ENCODE results near the gene ADGRF1. TPM values are rescaled to one million over a fixed set of nuclear protein-coding genes. Genes with fewer than 3 reads are reported as not detected.

ADGRF1 gene
- polyA plus RNA-seq, 4 donors = 0.13 to 1.7 (median 1.3) TPM

- H3K27me3 ChIP-seq (ENCODE audit: control insufficient read depth in 3 of 3, insufficient read depth in 3 of 3, low read length in 3 of 3) = no peaks in the 10 kb centered on the region
- no peak overlapping the region for H3K27ac ChIP-seq (ENCODE audit: low read depth in 1 of 3, low read length in 2 of 3)
- H3K4me1 ChIP-seq (ENCODE audit: control insufficient read depth in 3 of 3, insufficient read depth in 2 of 3, low read depth in 1 of 3, low read length in 2 of 3) = no peaks in the 10 kb centered on the region
- DNase-seq (no peak), FAIRE-seq (no peak)
- no peaks in the 10 kb centered on the region for H3K36me3 ChIP-seq (ENCODE audit: control insufficient read depth in 3 of 3, insufficient read depth in 2 of 3, low read depth in 1 of 3, low read length in 3 of 3)
- no peaks in the 10 kb centered on the region for H3K9me3 ChIP-seq (ENCODE audit: control insufficient read depth in 2 of 2, insufficient read depth in 1 of 2, low read depth in 1 of 2, low read length in 1 of 2)
- WGBS, 3 donors = 94 to 96% (median 96%) methylated on average over 6 of the region's 6 CpGs
- H3K4me3 ChIP-seq (ENCODE audit: low read depth in 1 of 3, low read length in 3 of 3) = no peak overlapping the region
Observed at GRCh38 chr6:46956409-46956808, 85.7 kb downstream of the ADGRF1 start.

GRCh38 chr6:46954837-46955451 lies 87.2 kb downstream of the ADGRF1 start:
- Histone ChIP-seq H3K36me3 (ENCODE audit: control insufficient read depth in 3 of 3, insufficient read depth in 2 of 3, low read depth in 1 of 3, low read length in 3 of 3) (no peaks in the 10 kb centered on the region), H3K27ac (ENCODE audit: low read depth in 1 of 3, low read length in 2 of 3) (no peak overlapping the region), H3K4me1 (ENCODE audit: control insufficient read depth in 3 of 3, insufficient read depth in 2 of 3, low read depth in 1 of 3, low read length in 2 of 3) (no peaks in the 10 kb centered on the region), H3K27me3 (ENCODE audit: control insufficient read depth in 3 of 3, insufficient read depth in 3 of 3, low read length in 3 of 3) (no peaks in the 10 kb centered on the region), H3K9me3 (ENCODE audit: control insufficient read depth in 2 of 2, insufficient read depth in 1 of 2, low read depth in 1 of 2, low read length in 1 of 2) (no peaks in the 10 kb centered on the region), H3K4me3 (ENCODE audit: low read depth in 1 of 3, low read length in 3 of 3) (no peak overlapping the region)
- DNase-seq = no peak
- no peak for FAIRE-seq
- 43 to 56% (median 52%) methylated on average over 4 of the region's 4 CpGs for WGBS, 3 donors

- Histone ChIP-seq H3K4me1 (ENCODE audit: control insufficient read depth in 3 of 3, insufficient read depth in 2 of 3, low read depth in 1 of 3, low read length in 2 of 3) (no peaks in the 10 kb centered on the region), H3K4me3 (ENCODE audit: low read depth in 1 of 3, low read length in 3 of 3) (no peak overlapping the region), H3K27me3 (ENCODE audit: control insufficient read depth in 3 of 3, insufficient read depth in 3 of 3, low read length in 3 of 3) (no peaks in the 10 kb centered on the region), H3K9me3 (ENCODE audit: control insufficient read depth in 2 of 2, insufficient read depth in 1 of 2, low read depth in 1 of 2, low read length in 1 of 2) (no peaks in the 10 kb centered on the region), H3K36me3 (ENCODE audit: control insufficient read depth in 3 of 3, insufficient read depth in 2 of 3, low read depth in 1 of 3, low read length in 3 of 3) (no peaks in the 10 kb centered on the region), H3K27ac (ENCODE audit: low read depth in 1 of 3, low read length in 2 of 3) (no peak overlapping the region)
- no peak for DNase-seq
- FAIRE-seq = no peak
- WGBS, 3 donors = 74 to 85% (median 77%) methylated on average over 4 of the region's 4 CpGs
Observed at GRCh38 chr6:46953921-46954320, 88.2 kb downstream of the ADGRF1 start.

- Histone ChIP-seq H3K36me3 (ENCODE audit: control insufficient read depth in 3 of 3, insufficient read depth in 2 of 3, low read depth in 1 of 3, low read length in 3 of 3) (no peaks in the 10 kb centered on the region), H3K27ac (ENCODE audit: low read depth in 1 of 3, low read length in 2 of 3) (peak overlapping the region in 1 of 3 donors; percentile 47), H3K27me3 (ENCODE audit: control insufficient read depth in 3 of 3, insufficient read depth in 3 of 3, low read length in 3 of 3) (peaks cover 0 to 3% (median 0%) of the 10 kb centered on the region in 3 donors), H3K4me3 (ENCODE audit: low read depth in 1 of 3, low read length in 3 of 3) (no peak overlapping the region), H3K9me3 (ENCODE audit: control insufficient read depth in 2 of 2, insufficient read depth in 1 of 2, low read depth in 1 of 2, low read length in 1 of 2) (no peaks in the 10 kb centered on the region), H3K4me1 (ENCODE audit: control insufficient read depth in 3 of 3, insufficient read depth in 2 of 3, low read depth in 1 of 3, low read length in 2 of 3) (no peaks in the 10 kb centered on the region)
- DNase-seq (peak; percentile 23 to 55), FAIRE-seq (no peak)
- 28 to 56% (median 38%) methylated on average over 8 of the region's 8 CpGs for WGBS, 3 donors
Observed at GRCh38 chr6:46949632-46950280, 92.4 kb downstream of the ADGRF1 start.

GRCh38 chr6:46948699-46949098 lies 93.4 kb downstream of the ADGRF1 start:
- H3K27me3 ChIP-seq (ENCODE audit: control insufficient read depth in 3 of 3, insufficient read depth in 3 of 3, low read length in 3 of 3) = peaks cover 0 to 3% (median 0%) of the 10 kb centered on the region in 3 donors
- no peaks in the 10 kb centered on the region for H3K9me3 ChIP-seq (ENCODE audit: control insufficient read depth in 2 of 2, insufficient read depth in 1 of 2, low read depth in 1 of 2, low read length in 1 of 2)
- DNase-seq (no peak), FAIRE-seq (no peak)
- H3K4me1 ChIP-seq (ENCODE audit: control insufficient read depth in 3 of 3, insufficient read depth in 2 of 3, low read depth in 1 of 3, low read length in 2 of 3) = no peaks in the 10 kb centered on the region
- WGBS, 3 donors = 81 to 91% (median 87%) methylated on average over 8 of the region's 8 CpGs
- H3K4me3 ChIP-seq (ENCODE audit: low read depth in 1 of 3, low read length in 3 of 3) = no peak overlapping the region
- no peaks in the 10 kb centered on the region for H3K36me3 ChIP-seq (ENCODE audit: control insufficient read depth in 3 of 3, insufficient read depth in 2 of 3, low read depth in 1 of 3, low read length in 3 of 3)
- peak overlapping the region in 1 of 3 donors; percentile 29 for H3K27ac ChIP-seq (ENCODE audit: low read depth in 1 of 3, low read length in 2 of 3)

Other genes starting within 250 kb of the ADGRF1 start
- 100 to 1,000 TPM in 3 of 4 donors, 10 to 100 TPM in 1; 73.9 to 739 (median 160) TPM for gene MEP1A, start 248.9 kb downstream of the ADGRF1 start, polyA plus RNA-seq
- gene ADGRF5, start 120.4 kb downstream of the ADGRF1 start, polyA plus RNA-seq = 1 to 10 TPM in 2 of 4 donors, under 1 TPM in 2; 0.45 to 7.4 (median 3.0) TPM

All from small intestine (tissue), 7 donors.